ENCODE data around the gene PCBD1.

Gene PCBD1

DNA sequence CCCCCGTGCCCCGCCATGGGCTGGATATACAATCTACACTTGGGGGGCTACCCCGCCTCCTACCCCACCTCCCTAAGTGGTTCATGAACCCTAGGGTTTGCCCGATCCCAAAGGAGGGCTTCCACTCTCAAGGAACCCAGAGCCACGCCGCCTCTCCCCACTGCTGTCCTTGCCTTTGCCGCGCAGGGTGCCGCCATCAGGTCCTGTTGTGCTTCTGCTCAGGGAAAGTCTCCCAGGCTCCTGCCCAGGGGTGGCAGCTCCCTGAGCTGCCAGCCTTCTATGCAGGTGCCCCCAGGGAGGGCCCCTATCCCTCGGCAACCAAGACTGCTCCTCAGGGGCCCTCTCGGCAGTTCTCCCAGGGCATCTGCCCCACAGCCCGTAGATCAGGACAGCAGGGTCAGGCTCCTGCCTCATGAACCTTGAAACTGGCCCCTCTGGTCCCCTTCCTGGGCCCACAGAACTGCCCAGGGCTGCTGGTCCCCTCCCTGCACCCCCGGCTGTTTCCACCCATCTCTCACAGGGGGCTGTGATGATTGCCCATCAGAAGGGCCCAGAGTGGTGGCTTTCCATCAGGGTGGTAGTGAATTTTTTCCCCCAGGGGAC is 13.0 kb upstream of the PCBD1 start:
- no peak for DNase-seq

DNA sequence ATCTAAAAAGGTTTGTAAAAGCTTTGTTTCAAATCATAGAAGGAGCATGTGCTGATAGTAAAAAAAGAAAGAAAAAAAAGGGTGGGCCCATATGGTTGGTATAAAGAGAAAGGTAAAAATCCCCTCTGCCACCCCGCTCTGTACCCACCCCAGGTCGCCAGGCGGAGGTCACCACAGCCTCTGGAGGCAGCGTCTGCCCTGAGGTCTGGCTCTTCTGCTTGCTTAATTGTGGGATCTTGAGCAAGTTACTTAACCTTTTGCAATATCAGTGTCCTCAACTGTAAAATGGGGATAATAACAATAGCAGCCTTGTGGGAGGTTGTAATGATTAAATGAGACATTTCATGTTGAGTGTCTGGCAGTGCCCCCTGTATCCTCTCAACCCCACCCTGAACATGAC is 10.7 kb upstream of the PCBD1 start:
- DNase-seq: no peak

DNA sequence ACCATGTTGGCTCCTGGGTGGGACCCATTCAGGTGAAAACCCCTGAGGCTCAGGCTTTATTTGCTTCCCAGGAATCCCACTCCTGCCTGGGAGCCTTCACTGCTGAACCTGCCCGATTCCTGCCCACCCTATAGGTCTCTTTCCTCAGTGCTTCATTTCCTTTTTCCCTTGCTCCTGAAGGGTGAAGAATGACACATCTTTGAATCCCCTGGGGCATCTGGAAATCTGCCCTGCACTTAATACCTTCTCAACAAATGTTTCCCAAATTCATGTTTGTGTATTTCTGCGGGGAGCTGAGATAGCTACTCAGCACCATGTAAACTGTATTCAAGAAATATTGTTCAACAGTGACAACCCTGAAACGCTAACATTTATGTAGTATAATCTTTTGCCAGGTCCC is 10.3 kb upstream of the PCBD1 start:
- DNase-seq: no peak

DNA sequence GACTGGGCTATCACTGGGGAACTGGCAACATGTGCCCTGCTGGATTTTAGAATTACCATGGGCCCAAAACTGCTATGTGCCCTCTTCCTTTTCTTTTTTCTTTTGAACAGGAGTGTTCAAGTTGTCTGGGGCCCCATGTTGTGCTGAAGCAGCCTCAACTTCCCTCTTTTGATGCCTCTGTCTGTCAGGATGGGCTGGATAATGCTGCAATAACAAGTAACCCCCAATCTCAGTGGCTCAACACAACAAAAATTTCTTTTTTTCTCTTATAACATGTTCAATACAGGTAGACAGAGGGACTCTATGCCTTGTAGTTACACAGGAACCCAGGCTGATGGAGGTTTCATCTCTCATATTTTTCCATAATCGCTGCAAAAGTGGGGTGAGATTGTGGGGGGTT is 8.2 kb upstream of the PCBD1 start:
- DNase-seq: no peak

DNA sequence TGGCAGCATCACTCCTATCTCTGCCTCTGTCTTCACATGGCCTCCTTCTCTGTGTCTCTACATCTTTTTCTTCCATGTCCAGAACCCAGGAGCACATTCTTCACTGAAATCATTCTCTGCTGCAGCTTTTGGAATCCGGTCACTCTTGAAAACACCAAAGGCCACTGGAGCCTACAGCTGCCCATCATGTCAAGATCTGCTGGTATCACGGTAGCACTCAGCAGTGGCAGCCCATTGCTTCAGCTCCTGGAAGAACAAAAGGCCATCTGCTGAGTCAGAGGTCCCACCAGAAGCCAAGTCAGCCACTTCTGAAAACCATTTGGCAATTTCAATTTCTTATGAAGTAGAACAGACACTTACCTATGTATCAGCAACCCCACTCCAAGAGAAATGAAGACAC is 6.1 kb upstream of the PCBD1 start:
- DNase-seq: no peak

DNA sequence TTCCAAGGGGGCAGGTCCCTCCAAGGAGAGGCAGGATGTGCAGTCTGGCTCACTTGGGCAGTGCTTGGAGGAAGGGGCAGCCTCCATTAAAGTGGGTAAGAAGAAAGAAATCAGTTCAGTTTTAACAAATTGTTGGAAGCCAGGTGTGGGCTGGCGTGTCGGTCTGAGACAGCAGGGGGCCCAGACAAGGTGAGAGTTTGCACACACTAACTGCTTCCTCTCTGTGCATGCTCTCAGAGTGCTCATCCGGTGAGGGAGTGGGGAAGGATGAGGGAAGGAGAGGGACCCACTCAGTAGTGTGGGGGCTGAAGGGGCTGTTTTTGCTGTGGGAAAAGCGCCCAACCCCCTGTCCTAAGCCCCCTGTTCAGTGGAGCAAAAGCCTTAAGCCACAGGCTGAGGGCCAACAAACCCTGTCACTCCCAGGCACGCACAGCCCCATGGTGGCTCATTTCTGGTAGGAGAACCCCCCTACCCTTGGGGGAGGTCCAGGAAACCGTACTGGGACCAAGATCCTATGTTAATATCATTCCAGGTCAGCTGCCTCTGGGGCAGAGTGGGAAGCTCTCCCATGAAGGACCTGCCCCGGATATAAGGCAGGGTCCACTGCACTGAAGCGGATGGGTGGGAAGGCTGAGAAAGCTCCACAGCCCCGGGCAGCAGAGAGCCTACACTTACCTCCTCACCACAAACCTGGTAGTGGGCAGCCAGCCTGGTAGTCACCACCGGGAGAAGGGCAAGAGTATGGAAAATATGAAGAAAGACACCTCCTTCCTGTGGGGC is 5.1 kb upstream of the PCBD1 start:
- DNase-seq: no peak

DNA sequence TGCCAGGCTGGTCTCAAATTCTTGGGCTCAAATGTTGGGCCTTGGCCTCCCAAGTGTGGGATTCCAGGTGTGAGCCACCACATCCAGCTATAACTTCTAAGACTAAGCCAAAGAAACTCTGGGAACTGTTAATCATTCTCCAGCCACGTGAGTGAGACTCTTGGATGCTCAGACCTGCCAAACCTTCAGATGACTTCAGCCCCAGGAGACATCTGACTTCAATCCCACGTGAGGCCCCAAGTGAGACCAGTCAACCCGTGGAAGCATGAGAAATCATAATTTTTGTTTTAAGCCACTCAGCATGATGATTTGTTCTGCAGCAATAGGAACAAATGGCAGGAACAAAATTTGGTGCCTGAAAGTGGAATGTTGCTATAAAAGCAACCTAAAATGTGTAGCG is 4.3 kb upstream of the PCBD1 start:
- DNase-seq: no peak

DNA sequence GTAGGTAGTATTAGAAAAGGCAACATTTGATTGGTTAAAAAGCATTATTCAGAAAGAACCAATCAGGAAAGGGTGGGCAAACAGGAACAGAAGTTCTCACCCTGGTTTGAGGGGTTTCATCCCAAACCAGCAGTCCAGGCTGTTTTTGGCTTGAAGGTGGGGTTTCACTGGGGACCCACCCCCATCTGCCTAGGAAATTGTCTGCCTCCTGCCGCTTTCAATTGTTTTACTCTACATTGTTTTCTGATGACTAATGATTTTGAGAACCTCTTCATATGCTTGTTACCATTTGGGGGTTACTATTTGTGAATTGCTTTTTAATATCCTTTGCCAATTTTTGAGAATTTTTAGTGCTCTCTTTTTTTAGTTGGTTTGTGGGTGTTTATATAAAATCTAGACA is 3.3 kb upstream of the PCBD1 start:
- no peak for DNase-seq

DNA sequence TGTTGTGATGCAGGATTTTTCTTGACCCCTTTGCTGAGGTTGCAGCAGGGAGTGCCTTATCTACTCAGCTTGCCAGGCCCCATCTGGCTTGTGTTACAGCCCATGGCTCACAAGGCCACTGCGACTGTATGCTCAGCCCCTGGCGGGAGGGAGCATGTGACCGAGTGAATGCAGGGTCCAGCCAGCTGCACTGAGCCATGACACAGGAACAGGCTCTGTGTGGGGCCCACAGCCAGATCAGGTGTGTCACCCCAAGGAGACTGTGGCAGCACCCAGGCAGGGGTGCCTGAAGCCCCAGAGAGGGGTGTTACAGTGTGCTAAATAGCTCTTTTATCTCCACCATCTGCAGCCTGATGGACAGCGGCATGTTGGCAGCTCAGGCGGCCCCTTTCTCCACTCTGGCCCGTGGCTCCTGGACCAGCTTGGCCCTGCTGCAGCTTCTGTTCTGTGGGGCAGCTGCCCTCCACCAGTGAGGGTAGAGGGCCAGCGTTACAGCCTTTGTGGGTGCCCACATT is 2.6 kb upstream of the PCBD1 start:
- DNase-seq: no peak

DNA sequence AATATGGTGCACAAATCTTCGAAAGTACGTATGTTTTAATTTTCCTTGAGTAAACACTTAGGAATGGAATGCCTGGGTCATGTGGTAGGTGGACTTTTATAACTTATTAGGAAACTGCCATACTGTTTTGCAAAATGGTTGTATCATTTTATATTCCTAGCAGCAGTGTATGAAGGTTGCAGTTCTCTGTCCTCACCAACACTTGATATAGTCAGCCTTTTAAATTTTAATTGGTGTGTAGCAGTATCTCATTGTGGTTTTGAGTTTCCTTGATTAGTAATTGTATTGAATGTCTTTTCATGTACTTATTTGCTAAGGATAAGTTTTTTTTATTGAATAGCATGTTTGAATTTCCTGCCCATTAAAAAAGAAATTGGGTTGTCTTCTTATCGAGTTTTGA is 926 bp upstream of the PCBD1 start:
- no peak for DNase-seq

DNA sequence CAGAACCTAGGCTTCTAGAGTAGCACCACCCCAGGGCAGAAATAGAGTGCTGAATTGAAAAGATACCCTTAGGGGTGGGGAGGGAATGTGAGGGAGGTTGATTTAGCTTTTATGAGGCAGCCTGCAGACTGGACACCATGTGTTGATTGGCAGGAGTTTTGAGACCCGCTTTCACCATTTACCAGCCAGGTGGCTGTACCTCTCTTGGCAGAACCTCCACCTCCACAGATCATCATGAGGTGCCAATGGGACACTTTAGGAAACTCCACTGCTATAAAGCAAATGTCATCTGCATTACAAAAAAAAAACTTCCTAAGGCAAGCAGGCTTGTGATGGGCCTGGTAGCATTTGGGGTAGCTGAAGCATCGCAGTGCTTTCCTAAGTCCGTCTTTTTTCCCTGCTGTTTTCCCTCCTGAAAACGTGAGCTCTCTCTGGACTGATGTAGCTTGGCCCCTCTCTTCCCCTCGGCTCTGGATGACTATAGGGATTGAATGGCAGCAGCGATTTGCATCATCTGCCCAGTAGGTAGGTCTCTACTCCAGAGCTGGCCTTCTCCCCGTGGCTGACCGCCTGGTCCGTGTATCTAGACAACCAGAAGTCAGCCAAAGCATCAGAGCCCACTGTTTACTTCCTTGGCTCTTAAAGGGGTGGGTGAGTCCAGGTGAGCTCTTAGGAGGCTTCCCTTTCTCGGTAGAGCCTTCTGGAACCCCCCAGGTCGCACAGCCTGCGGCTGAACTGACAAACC is 1.3 kb downstream of the PCBD1 start:
- no peak for DNase-seq

DNA sequence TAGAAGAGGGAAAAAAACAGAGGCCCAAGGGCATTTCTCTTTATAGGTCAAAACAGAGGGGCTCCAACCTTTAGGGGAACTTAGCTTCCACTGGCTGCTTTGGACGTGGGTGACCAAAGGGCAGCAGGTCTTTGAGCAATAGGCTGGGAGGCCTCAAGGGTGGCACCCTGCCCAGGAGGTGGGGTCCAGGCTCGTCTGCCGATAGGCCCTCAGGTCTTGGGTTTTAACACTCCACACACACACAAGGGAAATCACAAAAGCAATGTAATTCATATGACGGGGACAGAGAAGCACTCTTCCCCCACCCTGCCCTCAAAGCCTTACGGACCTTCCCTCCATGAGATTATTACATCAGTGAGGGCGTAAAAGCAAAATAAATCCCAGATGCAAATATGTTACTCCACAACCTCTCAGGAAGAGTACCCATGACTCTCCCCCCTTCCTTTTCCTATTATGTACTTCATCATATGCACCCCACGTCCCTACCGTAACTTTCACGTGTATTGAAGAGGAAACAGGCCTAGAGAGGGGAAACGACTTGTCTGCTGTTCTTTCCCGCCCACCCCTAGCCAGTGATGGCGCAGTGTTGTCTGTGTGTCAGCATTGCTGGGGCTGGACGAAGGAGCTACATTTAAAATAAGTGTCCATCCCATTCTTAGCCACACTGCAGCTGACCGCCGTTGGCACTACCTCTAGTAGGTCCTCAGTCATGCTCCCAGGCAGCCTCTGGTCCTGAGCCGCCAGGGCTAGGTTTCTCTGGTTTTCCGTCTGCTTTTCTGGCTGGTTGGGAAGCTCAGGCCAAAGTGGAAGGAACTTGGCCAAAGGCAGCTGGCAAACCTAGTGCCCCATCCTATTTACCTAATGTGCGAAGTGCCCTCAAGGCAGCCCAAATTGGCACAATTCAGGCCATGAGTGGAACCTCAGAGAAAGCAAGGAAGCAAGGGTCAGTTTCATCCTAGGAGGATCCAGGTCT is 2.1 kb downstream of the PCBD1 start:
- DNase-seq: no peak

DNA sequence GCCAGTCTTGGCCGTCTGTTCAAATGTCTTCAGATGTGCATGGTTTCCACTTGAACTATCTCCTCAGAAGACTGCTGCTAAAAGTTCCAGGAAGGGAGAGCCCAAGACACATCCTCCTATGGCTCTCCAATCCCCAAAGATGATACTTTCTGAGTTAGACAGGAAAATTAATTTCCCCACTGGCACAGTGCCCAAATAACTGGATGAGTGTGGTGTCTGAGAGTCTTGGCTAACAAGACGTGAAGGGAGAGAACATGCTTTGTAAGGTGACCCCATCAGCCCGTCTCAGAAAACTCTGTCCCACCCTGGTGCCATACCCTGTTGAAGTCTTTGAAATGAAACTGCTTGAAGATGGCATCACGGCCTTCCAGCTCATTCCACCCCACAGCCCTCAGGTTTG is 2.9 kb downstream of the PCBD1 start:
- no peak for DNase-seq

DNA sequence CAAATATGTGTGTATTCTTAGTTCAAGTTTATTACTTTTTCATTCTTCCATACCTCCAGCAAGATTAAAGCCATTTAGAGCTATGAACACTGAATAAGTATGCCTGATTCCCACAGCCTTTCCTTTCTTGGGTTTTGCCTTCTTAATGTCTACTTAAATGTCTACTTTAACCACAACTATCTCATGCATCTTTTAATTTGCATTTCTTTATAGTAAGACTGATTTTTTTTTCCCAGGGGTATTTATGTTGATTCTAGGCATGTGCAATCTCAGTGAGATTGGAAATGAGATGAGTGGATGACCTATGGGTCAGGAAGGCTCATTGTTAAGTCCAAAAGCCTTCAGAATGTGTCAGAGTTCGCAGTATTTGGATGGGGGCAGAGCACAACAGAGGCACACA is 3.6 kb downstream of the PCBD1 start:
- DNase-seq: no peak

DNA sequence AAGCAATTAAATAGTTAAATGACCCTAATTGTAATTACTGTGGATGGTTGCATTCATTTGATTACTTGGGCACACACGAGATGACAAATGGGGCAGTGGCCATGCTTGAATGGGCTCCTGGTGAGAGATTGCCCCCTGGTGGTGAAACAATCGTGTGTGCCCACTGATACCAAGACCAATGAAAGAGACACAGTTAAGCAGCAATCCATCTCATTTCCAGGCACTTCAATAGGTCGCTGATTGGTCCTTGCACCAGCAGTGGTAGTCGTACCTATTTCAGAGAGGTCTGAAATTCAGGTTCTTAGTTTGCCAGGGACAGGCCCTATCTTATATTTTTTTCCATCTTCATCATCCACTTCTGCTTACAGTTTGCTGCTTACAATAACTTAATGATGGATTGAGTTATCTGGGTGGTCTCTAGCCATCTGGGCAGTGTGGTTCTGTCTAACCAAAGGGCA is 8.3 kb downstream of the PCBD1 start:
- peak; percentile 18 for DNase-seq

DNA sequence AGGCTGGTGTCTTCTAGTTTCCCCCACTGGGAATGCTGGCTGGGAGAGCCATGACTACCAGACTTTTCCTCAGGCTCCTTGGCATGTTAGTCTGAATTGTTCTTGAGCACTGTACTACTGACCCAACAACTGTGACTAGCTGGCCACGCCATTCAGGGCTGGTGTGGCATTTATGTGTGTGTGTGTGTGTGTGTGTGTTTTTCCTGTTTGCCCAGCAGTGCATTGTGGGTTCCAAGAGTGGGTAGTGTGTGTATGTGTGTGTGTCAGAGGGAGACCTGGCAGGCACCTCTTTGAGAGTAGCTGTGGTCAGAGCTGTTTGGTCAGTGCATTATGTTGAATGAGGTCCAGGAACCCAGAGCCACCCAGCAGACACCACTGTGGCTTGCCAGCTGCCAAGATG is 9.2 kb downstream of the PCBD1 start:
- no peak for DNase-seq

DNA sequence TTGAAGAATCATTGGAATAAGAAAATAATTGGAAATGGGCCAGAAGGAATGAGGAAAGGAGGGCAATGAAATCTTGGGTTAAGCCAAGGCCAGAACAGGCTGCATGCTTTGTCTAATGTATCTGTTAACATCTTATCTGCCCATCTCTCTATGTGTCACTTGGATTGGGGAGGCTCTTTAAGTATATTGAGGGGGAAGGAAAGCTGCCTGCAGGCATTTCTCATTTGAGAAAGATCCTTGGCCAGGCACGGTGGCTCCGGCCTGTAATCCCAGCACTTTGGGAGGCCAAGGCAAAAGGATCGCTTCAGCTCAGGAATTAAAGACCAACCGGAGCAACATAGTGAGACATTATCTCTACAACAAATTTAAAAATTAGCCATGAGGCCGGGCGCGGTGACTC is 14.3 kb downstream of the PCBD1 start:
- no peak for DNase-seq

DNA sequence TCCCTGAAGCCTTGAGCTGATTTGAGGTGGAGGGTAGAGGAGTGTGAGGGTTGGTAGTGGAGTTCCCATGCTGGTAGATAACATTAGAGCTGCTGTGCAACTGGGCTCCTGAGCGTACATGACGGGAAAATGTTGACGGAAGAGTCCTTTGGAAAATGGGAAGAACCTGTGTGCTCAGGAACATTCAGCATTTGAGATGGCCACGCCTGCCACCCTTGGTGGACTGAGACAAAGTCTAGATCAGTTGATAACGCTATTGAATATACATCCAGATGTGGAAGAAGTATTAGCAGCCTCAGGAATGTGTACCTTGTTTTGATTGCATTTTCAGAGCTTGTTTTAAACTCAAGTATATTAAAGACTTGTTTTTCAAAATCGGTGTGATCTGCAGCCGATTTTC is 16.1 kb downstream of the PCBD1 start:
- DNase-seq: no peak

DNA sequence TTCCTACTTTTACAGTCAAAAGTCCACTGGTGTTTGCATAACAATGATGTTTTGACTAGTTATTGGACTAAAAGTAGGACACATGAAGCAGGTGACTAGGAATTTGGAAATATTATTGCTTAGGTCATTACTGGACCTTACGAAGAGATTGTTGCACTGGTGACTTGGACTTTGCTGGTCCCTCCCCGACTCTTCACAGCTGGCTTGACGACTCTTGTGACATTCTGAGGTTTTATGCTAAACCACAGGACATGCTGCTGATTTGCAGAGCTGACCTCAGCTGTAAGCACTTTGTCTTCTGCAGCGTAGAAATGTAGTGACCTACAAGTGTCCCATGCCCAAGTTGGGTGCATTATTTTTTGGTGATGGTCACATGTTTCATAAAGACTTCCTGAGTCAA is 21.9 kb downstream of the PCBD1 start:
- no peak for DNase-seq

DNA sequence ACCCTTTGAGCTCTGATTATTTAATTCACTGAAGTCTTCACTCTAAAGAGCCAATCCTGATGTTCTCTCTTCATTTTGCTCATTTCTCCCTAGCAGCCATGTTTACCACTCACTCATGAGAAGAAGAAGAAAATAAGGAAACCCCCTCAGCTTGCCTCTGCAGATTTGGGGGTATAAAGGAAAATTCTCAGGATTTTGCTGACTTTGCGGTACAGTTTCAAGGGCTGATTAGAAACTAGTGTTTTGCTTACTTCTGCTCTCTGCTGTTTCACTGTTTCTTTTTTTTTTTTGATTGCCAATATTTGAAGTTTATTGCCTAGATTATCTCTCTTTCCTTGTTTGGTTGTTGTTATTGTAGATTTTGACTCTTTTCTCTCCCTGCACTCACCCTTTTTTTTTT is 23.4 kb downstream of the PCBD1 start:
- no peak for DNase-seq

DNA sequence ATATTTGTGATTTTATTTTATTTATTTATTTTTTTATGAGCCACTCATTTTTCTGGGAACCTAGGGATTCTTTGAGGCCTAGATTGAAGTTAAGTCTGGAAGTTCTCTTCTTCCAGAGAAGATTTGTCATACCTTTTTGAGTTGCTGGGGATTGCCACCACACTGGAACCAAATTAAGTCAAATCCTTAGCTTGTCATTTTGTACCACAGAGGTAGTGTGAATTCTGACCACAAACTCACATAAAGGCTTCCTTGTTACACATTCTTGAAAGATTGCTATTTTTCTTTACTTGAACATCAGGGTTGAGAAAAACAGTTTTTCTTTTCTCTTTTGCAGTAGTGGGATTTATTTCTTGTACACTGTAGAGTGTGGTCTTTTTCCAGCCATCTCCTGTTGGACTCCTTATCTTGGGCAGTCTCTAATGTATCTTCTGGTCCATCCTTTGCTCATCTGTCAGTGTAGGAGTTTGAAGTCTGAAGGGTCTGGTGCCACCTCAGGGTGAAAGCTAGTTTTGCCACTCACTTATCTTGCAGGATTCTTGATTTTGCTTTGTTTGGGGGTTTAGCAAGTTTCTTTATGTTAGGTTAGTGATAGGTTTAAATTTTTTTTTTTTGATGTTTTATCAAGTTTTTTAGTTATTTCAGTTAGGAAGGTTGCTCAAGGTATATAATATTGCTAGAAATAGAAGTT is 24.8 kb downstream of the PCBD1 start:
- no peak for DNase-seq

Measured in NK-92 treated with Interleukin-12 subunit alpha and Interleukin-12 subunit beta, amount 100 ng/mL, for 24 hours (cell line).